SH-SY5Y (cell line): ENCODE results near the gene CEP57L1.

Source experiments
- GATA2 ChIP-seq: IDR thresholded peaks from 2 replicates; pipeline ENCODE4 v1.6.1; 2011; ENCODE audit warnings: mild to moderate bottlenecking, low read depth, low read length
- GATA3 ChIP-seq: IDR thresholded peaks from 2 replicates; pipeline ENCODE4 v1.6.1; 2011; ENCODE audit warnings: low read depth, mild to moderate bottlenecking, low read length, moderate library complexity

DNA sequence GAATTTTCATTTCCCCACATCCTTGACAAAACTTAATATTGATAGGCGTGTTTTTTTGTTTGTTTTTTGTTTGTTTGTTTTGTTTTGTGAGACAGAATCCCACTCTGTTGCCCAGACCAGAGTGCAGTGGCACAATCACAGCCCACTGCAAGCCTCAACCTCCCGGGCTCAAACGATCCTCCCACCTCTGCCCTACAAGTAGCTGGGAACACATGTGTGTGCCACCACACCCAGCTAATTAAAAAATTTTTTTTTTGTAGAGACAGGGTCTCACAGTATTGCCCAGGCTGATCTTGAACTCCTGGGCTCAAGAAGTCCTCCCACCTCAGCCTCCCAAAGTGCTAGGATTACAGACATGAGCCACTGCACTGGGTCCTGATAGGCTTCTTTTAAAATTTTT, 9.2 kb downstream of the CEP57L1 start:
- TF ChIP-seq GATA3 = no peak
- no peak for TF ChIP-seq GATA2
